K562 (cell line): Measurements from ENCODE around the gene DEF6. TPM values are rescaled to one million over a fixed set of nuclear protein-coding genes. Genes with fewer than 3 reads are reported as not detected.
A peak's percentile ranks its signal among the peaks of the same experiment; 100 is the strongest.

Experiments used
- BHLHE40 ChIP-seq: IDR thresholded peaks from 2 replicates; pipeline ENCODE4 v1.6.1; 2011; ENCODE audit warnings: low read length, improper control_type of control experiment
- GATAD2A ChIP-seq: fragments of 450-650 bp; IDR thresholded peaks from 2 replicates; pipeline ENCODE4 v1.6.1; 2017
- HDAC8 ChIP-seq: fragments of 450-650 bp; IDR thresholded peaks from 2 replicates; pipeline ENCODE4 v1.6.1; 2016; ENCODE audit warnings: mild to moderate bottlenecking, missing genetic modification characterization, moderate library complexity, missing compliant biosample characterization
- KHSRP ChIP-seq: fragments of 450-650 bp; IDR thresholded peaks from 2 replicates; pipeline ENCODE4 v1.6.1; 2017
- MTA3 ChIP-seq: fragments of 450-650 bp; formaldehyde crosslinking; IDR thresholded peaks from 2 replicates; pipeline ENCODE4 v1.6.1; 2017; ENCODE audit warnings: mild to moderate bottlenecking, borderline replicate concordance
- RREB1 ChIP-seq: fragments of 250-450 bp; sonication (Bioruptor Pico); IDR thresholded peaks from 2 replicates; pipeline ENCODE4 v1.4.0; 2020
- ZBTB40 ChIP-seq, 2 experiments: fragments of 450-650 bp in 1 of 2; sonication (generic) in 1 of 2; formaldehyde crosslinking in 1 of 2; IDR thresholded peaks; 2 replicates each; pipeline versions ENCODE4 v1.7.1 to v1.9.0; 2016 to 2022; ENCODE audit warnings: inconsistent platforms in 1 of 2, mild to moderate bottlenecking in 1 of 2, missing genetic modification reagents in 1 of 2
- ZNF518B ChIP-seq: fragments of 250-450 bp; sonication (Bioruptor Pico); IDR thresholded peaks from 2 replicates; pipeline ENCODE4 v1.5.0; 2021; ENCODE audit warnings: mild to moderate bottlenecking, moderate library complexity
- polyA plus RNA-seq, 8 experiments: library from polyadenylated mRNA; depleted of rRNA in 4 of 8; stranded (reverse) in 5 of 8; unstranded in 3 of 8; fragments of >200 nt; fragmentation: Nextera tagmentation in 2 of 8; fragmentation: Illumina TruSeq in 1 of 8; extraction: Ambion mirVana in 2 of 8; extraction: Trizol in 1 of 8; gene quantifications; 2 replicates each; pipeline versions ENCODE4 v1.2.1 to v1.2.3, GENCODE V29; 2011 to 2014; ENCODE audit warnings: inconsistent platforms in 1 of 8, missing spikeins in 1 of 8
- total RNA-seq, 7 experiments: library from RNA; depleted of rRNA in 6 of 7; stranded (reverse); fragments of >200 nt in 6 of 7; fragmentation: Illumina TruSeq in 2 of 7; extraction: Trizol in 2 of 7; gene quantifications; 2 replicates each; pipeline versions ENCODE4 v1.2.1 to v1.2.3, GENCODE V29; 2011 to 2021; ENCODE audit warnings: low replicate concordance in 1 of 7

The DEF6 gene
- total and polyA plus RNA-seq, 9 of the 15 experiments (the other 6 are each of a cell fraction or from before 2014, with no cell fraction given), result 1.3 to 44.6 (median 22.7) TPM

- peak; percentile 59 for TF ChIP-seq ZBTB40 (IDR thresholded peaks at IDR 0.05)
- no peak for TF ChIP-seq ZBTB40 (CRISPR knock-in tag; IDR thresholded peaks at IDR 0.05)
- 0 out of 2 replicates have a peak, but pooled peaks have one; percentile 38 for TF ChIP-seq KHSRP
- peak; percentile 9; the same call in 1 of the 2 replicates for TF ChIP-seq MTA3
- no peak for TF ChIP-seq BHLHE40
- 0 out of 2 replicates have a peak, but pooled peaks have one; percentile 58 for TF ChIP-seq RREB1 (CRISPR knock-in tag)
- no peak for TF ChIP-seq ZNF518B (CRISPR knock-in tag)
- peak; percentile 41; the same call in 1 of the 2 replicates for TF ChIP-seq GATAD2A
- TF ChIP-seq HDAC8, result no peak
Observed at GRCh38 chr6:35259948-35260590, 37.5 kb upstream of the DEF6 start (continued).
